ENCODE data around the gene CYYR1.

The CYYR1 gene

DNA sequence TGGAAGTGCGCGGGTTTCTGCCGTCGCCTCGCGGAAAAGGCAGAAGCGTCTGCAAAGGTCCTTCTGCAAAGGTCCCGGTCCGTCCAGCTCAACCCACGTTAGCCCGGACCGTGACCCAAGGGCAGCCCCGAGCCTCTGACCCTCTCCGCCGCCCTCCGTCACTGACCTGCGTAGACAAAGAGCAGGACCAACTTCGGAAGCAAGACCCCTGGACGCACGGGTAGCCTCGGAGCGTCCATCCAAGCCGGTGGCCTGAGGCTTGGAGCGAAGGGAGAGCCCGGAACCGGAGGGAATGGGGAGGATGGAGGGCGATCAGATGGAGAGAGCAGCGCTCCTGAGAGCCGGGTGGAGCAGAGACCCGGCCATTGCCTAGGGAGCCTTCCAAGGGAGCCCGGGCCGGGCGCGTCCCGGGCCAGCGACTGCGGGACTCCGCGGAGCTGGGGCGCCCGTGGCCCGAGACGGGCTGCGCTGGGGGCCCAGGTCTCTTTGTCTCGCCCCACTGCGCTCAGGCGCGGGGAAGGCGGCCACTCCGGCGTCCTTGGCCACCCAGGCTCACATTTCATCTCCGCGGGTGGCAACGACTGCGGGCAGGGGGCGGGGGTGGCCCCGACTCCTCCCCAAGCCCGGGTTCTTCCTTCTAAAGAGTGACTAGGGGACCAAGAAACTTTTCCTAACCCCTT is at the start of gene CYYR1:
Gene CYYR1, minus strand, starts transcription at position 585 of the 680 bp plus-strand sequence. Its CDS starts 346 bp downstream, at position 239.
- no peak for DNase-seq (ENCODE audit: low spot score)

- no peak for DNase-seq (ENCODE audit: low spot score)
Observed at GRCh38 chr21:26617176-26617575, 44.1 kb upstream of the CYYR1 start.

DNA sequence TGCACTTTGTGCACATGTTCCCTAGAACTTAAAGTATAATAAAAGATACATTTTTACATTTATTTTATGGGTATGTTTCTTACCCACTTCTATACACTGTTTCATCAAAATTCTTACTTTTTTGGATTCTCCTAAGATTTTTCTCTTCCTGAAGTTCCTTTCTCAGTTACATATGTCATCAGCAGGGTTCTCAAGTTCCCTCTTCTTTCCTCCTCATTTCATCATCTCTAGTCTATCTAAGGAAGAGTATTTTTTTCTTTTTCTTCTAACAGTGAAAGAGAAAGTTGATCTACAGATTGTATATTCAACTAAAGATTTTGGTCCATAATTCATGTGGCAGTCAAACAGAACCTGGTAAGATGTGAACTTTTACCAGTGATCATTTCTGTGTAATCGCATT is 41.2 kb upstream of the CYYR1 start:
- no peak for DNase-seq (ENCODE audit: low spot score)

- no peak for DNase-seq (ENCODE audit: low spot score)
Observed at GRCh38 chr21:26599261-26599660, 26.2 kb upstream of the CYYR1 start.

DNA sequence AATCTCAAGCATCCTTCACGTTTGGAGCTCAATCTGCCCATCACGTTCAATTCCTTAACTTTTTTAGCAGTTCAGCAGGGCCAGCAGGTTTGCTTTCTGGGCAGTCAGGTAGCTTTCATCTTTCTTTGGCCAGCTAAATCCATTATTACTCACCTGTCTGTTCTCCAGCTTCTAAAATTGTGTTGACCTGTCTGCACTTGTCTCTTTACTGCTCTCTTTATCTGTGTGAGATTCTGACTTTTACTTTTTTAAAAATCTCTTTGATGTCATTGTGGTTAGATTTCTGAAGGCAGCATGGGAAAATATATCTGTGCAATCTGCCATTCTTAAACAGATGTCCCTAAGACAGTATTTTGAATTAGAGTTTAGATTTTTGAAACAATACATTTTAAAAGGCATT is 24.9 kb upstream of the CYYR1 start:
- no peak for DNase-seq (ENCODE audit: low spot score)

GRCh38 chr21:26597031-26597430 is 23.9 kb upstream of the CYYR1 start:
- no peak for DNase-seq (ENCODE audit: low spot score)

DNA sequence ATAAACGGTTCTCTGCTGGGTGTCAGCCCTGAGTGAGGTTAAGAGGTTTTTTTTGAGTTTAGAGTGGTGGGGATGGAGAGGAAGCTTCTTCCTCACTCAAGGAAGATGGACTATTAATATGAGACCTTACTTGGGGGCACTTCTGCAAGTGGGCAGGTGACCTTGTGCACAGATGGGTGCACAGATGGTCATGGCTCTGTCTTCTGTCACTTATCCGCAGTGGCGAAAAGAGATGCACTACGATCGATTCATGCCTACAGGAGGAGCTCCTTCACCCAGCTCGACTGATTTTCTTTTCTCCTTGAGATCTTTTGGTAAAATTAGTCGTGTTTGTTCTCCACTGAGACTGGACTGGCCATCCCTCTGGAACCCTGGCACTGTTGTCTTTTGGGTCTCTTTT is 22.9 kb upstream of the CYYR1 start:
- no peak for DNase-seq (ENCODE audit: low spot score)

- no peak for DNase-seq (ENCODE audit: low spot score)
Observed at GRCh38 chr21:26593800-26594199, 20.7 kb upstream of the CYYR1 start.

DNA sequence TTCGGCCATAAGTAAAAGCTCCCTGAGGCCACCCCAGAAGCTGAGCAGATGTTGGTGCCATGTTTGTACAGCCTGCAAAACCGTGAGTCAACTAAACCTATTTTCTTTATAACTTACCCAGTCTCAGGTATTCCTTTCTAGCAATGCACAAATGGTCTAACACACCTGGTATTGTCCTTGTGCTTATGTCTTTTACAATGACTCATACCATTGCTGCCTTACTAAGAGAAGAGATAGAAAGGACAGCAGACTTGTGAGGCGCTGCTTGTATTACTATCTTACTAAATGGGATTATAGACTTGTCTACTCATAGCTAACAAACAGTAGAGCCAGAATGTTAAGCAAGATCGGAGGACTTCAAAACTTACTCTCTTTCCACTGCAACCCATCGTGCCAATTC is 18.5 kb upstream of the CYYR1 start:
- no peak for DNase-seq (ENCODE audit: low spot score)

DNA sequence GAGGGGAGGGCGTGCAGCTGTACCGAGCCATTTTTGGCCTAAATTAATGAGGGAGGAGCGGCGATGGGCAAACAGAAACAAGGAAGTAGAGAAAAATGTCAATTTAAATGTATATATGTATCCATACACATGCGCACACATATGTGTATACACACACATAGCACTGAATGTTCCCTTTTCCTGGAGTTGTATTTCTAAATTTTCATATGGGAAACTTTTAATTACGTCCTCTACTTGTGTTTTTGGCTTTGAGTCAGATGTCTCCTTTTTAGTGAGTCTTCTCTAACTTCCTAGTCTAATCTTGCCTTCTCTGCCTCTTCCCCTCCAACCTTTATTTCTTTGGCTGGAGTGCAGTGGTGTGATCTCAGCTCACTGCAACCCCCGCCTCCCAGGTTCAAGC is 15.4 kb upstream of the CYYR1 start:
- DNase-seq (ENCODE audit: low spot score), result no peak

- DNase-seq (ENCODE audit: low spot score), result peak; percentile 29
Observed at GRCh38 chr21:26587736-26588201, 14.7 kb upstream of the CYYR1 start.

- DNase-seq (ENCODE audit: low spot score), result no peak
Observed at GRCh38 chr21:26583769-26584168, 10.7 kb upstream of the CYYR1 start.

DNA sequence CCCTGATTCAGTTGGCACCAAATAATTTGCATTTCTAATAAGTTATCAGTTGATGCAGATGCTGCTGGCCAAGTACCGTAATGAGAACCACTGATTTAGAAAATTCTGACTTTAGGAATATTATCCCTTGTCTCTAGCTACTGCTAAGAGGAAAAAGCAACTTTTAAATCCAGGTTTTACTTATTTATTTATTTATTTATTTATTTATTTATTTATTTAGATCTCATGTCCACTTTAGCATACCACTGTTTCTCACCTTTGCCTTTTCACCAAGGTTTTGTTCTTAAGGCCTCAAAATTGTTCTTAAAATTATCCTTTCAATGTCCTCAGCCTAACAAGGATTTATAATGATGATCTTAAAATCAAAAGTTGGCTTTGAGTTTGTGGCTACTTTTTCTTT is 8.7 kb upstream of the CYYR1 start:
- DNase-seq (ENCODE audit: low spot score), result no peak

DNA sequence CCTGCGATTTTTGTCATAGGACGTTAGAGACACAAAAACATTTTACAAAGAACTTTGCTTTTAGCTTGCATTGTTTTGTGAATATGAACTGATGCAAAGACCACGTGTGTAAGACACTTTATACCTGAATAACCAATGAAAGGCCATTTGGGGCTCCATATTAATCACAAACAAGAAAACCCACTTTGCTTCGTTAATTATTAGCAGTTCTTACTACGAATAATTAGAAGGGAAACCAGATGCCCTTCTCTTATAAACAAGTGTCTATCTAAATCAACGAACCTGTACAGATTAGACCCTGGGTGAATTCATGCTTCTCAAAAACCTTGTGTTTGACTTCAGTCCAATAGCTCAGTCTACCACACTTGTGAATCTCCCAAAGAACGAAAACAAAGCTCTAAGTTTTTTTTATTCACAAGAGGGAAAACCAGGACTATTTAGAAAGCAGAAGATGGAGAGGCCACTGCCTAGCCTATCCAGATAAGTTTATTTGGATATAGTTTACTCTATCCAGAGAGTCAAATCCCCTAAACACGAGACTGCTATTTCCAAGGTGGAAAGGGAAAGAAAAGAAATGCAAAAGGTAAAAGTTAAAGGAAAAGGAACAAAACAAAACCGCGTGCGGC is 897 bp downstream of the CYYR1 start:
- DNase-seq (ENCODE audit: low spot score), result no peak

GRCh38 chr21:26570203-26570602 is 2.9 kb downstream of the CYYR1 start:
- DNase-seq (ENCODE audit: low spot score), result no peak

- DNase-seq (ENCODE audit: low spot score), result no peak
Observed at GRCh38 chr21:26565546-26565945, 7.5 kb downstream of the CYYR1 start.

DNA sequence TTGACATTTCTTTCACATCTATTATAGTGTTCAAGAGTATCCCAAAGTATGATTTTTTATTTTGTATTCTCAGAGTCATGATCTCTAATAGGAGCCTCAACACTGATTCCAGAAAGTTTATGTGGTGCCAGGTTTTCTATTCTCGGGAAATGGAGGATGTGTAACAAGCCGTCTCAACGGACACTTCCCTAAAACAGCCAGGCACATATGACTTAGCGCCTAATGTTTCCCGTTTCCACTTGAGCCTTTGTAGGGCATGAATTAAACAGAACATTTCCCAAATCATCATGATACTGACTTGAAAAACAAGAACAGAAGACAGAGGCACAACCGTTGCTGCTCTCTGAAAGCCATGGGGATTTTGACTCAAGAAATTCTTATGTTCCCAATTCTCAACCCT is 8.0 kb downstream of the CYYR1 start:
- DNase-seq (ENCODE audit: low spot score), result no peak

DNA sequence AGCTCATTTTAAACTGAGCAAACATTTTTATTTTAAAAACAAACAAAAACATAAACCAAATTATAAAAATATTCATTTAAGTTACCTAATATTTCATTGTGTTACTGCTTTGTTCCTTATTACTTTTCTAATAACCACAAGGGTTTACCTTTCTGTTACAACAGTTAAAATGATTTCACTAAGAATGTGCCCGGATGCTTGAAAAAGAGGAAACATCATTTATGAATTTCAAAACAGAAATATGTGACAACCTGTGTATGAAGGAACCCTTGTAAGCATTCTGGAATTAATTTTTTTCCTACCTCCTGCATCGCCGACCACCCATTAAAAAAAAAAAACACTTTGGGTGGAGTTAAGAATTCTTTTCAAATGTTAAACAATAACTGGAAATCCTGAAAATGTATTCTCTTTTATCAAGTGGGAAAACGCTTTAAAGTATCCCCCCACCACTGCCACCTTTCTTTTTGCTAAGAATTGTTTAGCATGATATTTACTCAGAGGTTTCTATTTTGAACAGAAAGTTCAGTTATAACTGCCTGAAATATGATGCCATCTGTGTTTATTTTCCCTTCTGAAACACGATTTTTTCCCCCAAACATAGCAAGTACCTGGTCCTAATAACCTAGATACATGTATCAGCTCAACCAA is 9.1 kb downstream of the CYYR1 start:
- DNase-seq (ENCODE audit: low spot score), result no peak

DNA sequence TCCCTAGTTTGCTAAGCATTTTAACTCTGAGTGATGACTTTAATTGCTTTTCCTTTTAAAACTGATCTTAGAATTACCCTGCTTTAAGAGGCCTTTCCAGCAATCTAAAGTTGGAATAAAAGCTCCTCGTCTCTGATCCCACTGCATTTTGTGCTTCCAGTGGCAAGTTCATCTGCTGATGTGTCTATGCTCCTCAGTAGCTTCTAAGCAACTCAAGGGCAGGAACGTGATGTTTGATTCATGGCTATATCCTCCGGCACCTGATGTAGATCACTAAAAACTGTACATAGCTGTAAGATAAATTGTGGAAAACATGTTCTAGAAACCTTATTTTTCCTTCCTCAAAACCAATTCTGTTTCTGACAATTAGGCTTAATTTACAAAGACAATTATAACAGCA is 12.5 kb downstream of the CYYR1 start:
- DNase-seq (ENCODE audit: low spot score), result no peak

DNA sequence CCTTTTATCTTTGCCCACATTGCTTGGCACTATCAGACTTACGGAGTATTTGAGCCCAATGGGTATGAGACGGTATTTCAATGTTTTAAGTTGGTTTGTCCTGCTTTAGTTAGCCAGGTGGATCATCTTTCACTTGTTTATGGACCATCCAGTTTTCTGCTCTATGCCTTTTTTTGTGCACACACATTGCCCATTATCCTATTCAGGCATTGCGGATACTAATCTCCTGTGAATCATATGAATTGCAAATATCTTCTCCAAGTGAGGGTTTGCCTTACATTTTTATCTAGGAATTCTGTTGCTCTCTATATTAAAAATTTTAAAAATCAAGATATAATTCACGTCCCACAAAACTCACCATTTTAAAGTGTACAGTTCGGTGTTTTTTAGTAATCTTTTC is 14.0 kb downstream of the CYYR1 start:
- no peak for DNase-seq (ENCODE audit: low spot score)

DNA sequence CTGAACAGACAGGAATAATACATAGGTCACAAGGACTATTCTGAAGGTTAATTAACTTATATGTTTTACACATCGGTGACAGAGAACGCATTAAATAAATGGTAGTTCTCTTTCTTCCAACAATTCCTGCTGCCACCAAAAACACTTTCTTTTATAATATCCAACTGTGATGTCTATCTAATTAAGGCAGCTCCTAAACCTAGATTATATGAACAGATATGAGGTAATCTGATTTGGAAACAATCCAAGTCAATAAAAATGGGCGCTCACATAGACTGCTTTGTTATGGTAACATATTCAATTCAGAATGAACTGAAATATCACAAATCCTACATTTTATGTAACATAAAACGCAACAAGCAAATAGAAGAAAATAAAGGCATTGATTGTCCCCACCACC is 16.0 kb downstream of the CYYR1 start:
- no peak for DNase-seq (ENCODE audit: low spot score)

- no peak for DNase-seq (ENCODE audit: low spot score)
Observed at GRCh38 chr21:26555540-26556146, 17.4 kb downstream of the CYYR1 start.

- no peak for DNase-seq (ENCODE audit: low spot score)
Observed at GRCh38 chr21:26554365-26554764, 18.7 kb downstream of the CYYR1 start.
